Heart right ventricle (tissue), 16 donors: ENCODE results near the gene RPS15. TPM values are rescaled to one million over a fixed set of nuclear protein-coding genes. Genes with fewer than 3 reads are reported as not detected.

Source experiments
- ATAC-seq, 8 donors: fragments of 200-7000 bp; cut with Tn5 transposase; one replicate each; pipeline ENCODE4 v1.9.1; 2020; ENCODE audit warnings: mild to moderate bottlenecking in 8 of 8, moderate library complexity in 8 of 8, moderate number of reproducible peaks in 1 of 8
- DNase-seq, 2 donors: peaks; one replicate each; pipeline ENCODE4 v3.0.0-alpha.2; 2020
- H3K27ac ChIP-seq, 10 donors: fragments of 200-600 bp; sonication (generic) in 2 of 10; one replicate each; pipeline versions ENCODE4 v1.5.0 to v1.8.0; 2020 to 2022; ENCODE audit warnings: mild to moderate bottlenecking in 3 of 10
- H3K27me3 ChIP-seq, 7 donors: fragments of 200-600 bp; one replicate each; pipeline ENCODE4 v1.8.0; 2021 to 2022; ENCODE audit warnings: mild to moderate bottlenecking in 2 of 7
- H3K36me3 ChIP-seq, 9 donors: fragments of 200-600 bp; sonication (generic) in 1 of 9; one replicate each; pipeline versions ENCODE4 v1.5.0 to v1.8.0; 2020 to 2022; ENCODE audit warnings: mild to moderate bottlenecking in 2 of 9
- H3K4me1 ChIP-seq, 9 donors: fragments of 200-600 bp; sonication (generic) in 1 of 9; one replicate each; pipeline versions ENCODE4 v1.5.0 to v1.8.0; 2020 to 2022; ENCODE audit warnings: mild to moderate bottlenecking in 4 of 9
- H3K4me3 ChIP-seq, 10 donors: fragments of 200-600 bp; sonication (generic) in 2 of 10; one replicate each; pipeline versions ENCODE4 v1.5.0 to v1.8.0; 2020 to 2022; ENCODE audit warnings: mild to moderate bottlenecking in 7 of 10, moderate library complexity in 2 of 10
- H3K9me3 ChIP-seq, 11 donors: fragments of 200-600 bp in 10 of 11; sonication (generic) in 2 of 11; one replicate each; pipeline versions ENCODE4 v1.5.0 to v1.8.0; 2013 to 2022; ENCODE audit warnings: mild to moderate bottlenecking in 2 of 11, control low read depth in 1 of 11, moderate library complexity in 1 of 11
- CTCF ChIP-seq, 9 donors: fragments of 200-600 bp; sonication (generic) in 2 of 9; IDR thresholded peaks; one replicate each; pipeline versions ENCODE4 v1.5.0 to v1.8.0; 2021 to 2022; ENCODE audit warnings: antibody characterized with exemption in 9 of 9, mild to moderate bottlenecking in 5 of 9, moderate library complexity in 1 of 9
- WGBS, 2 donors: extraction: QIAGEN DNeasy Blood & Tissue Kit; methylation state at CpG; one replicate each; pipeline ENCODE4 v1.1.7; 2013; ENCODE audit warnings: inconsistent platforms in 1 of 2; 5-methylcytosine and 5-hydroxymethylcytosine counted together
- intact Hi-C, 10 donors: fragments of 100-400 bp; cut with DNase I; formaldehyde crosslinking; loops; one replicate each; pipeline versions ENCODE4 v1.11.1 to v1.14.2; 2022
- polyA plus RNA-seq, 2 donors: library from polyadenylated mRNA; stranded (reverse); fragments of 200-250 nt; gene quantifications; one replicate each; pipeline ENCODE4 v1.2.3, GENCODE V29; 2013
- total RNA-seq, 10 donors: library from RNA; stranded (reverse); fragmentation: NEBNext Ultra II Directional in 3 of 10; extraction: Animal tissue kit (Norgen Biotek cat#: 25700) in 3 of 10; gene quantifications; one replicate each; pipeline versions ENCODE4 v1.2.1 to v1.2.4, GENCODE V29; 2021 to 2023
- donor health status: Arrhythmogenic right ventricular cardiomyopathy.
- donor health status: ischemic (EF 13 %, LVEDD 7.1; RV severe dilation, severe dysfunction).
- donor health status: healthy with polysubstance abuse.
- donor health status: DM: no; HTN: yes; CAD: no.
- donor health status: DM: no; HTN: no; CAD: no.
- donor health status: ischemic (EF 25% LVEDD 6.9; RV normal size, moderate dysfunction).
- donor health status: ischemic (EF 25% LVEDD 5.7; RV mildly dilated, moderate dysfunction).
- donor health status: healthy.
- donor health status: DM: yes; HTN: yes; CAD: no.
- donor health status: Ischemic cardiomyopathy.
- donor health status: ischemic (EF 35%, LVEDD 5.7; RV mildly dilated, moderate dysfunction).
- donor health status: nonischemic (EF 11% LVEDD 7.7; RV severe dilation, severe dysfunction).
- donor health status: DM: yes; HTN: yes; CAD: no.
- donor health status: PGD.
- donor health status: ischemic (EF 29% LVEDD 5.4; RV normal size, mild dysfunction).
- donor health status: nonischemic (EF 23%, LVEDD 6.1; RV moderate dilation, normal function).

RPS15 gene
- total and polyA plus RNA-seq, 12 donors, result 480 to 3,724 (median 607) TPM

- no peak for TF ChIP-seq CTCF (IDR thresholded peaks at IDR 0.05)
Measured at GRCh38 chr19:1460033-1460995, 22.1 kb downstream of the RPS15 start.

GRCh38 chr19:1461862-1462261 is 23.7 kb downstream of the RPS15 start:
- no peak overlapping the region for H3K27ac ChIP-seq
- 95% methylated on average over 24 of the region's 24 CpGs for WGBS, 2 donors
- peaks cover 11 to 54% (median 33%) of the 10 kb centered on the region in 7 donors for H3K27me3 ChIP-seq
- ATAC-seq (no peak), DNase-seq (peak in 1 of 2 donors; percentile 11)
- intact Hi-C loops, result loop anchor here in 2 of 10 donors (10.0 kb wide), 1 partner anchor 53 kb away; the partner anchor contains the start of gene ADAMTSL5 (in 2 of the 2)
- H3K9me3 ChIP-seq, result no peaks in the 10 kb centered on the region
- no peak for TF ChIP-seq CTCF (IDR thresholded peaks at IDR 0.05)
- H3K36me3 ChIP-seq, result peaks cover 0 to 18% (median 0%) of the 10 kb centered on the region in 9 donors
- H3K4me3 ChIP-seq, result no peak overlapping the region
- H3K4me1 ChIP-seq, result peaks cover 5 to 24% (median 20%) of the 10 kb centered on the region in 9 donors

More at GRCh38 chr19:1460033-1460995, 22.1 kb downstream of the RPS15 start:
- no peaks in the 10 kb centered on the region for H3K9me3 ChIP-seq
- H3K36me3 ChIP-seq, result peaks cover 0 to 18% (median 0%) of the 10 kb centered on the region in 9 donors
- WGBS, 2 donors, result 93 to 94% methylated on average over 36 of the region's 36 CpGs
- no peak overlapping the region for H3K4me3 ChIP-seq
- H3K27ac ChIP-seq, result no peak overlapping the region
- H3K4me1 ChIP-seq, result peaks cover 0 to 24% (median 18%) of the 10 kb centered on the region in 9 donors
- H3K27me3 ChIP-seq, result peaks cover 19 to 54% (median 33%) of the 10 kb centered on the region in 7 donors
- intact Hi-C loops, result loop anchor here in 2 of 10 donors (10.0 kb wide), 1 partner anchor 54 kb away; the partner anchor contains the start of gene ADAMTSL5 (in 2 of the 2)
- ATAC-seq, result no peak
- DNase-seq, result no peak

- H3K9me3 ChIP-seq, result no peaks in the 10 kb centered on the region
- peaks cover 30 to 63% (median 46%) of the 10 kb centered on the region in 7 donors for H3K27me3 ChIP-seq
- peaks cover 27 to 49% (median 45%) of the 10 kb centered on the region in 9 donors for H3K4me1 ChIP-seq
- TF ChIP-seq CTCF (IDR thresholded peaks at IDR 0.05), result peak; percentile 17 to 62 (median 57)
- peak in 1 of 2 donors; percentile 56 for DNase-seq
- no peak overlapping the region for H3K27ac ChIP-seq
- 39 to 45% methylated on average over 80 to 83 of the region's 83 CpGs for WGBS, 2 donors
- peak; percentile 12 to 66 (median 42) for ATAC-seq
- intact Hi-C loops, result loop anchor here in 2 of 10 donors (10.0 kb wide), 1 partner anchor 49 kb away; the partner anchor contains the start of gene ADAMTSL5 (in 2 of the 2)
- H3K4me3 ChIP-seq, result peak overlapping the region in 3 of 10 donors; percentile 11 to 35 (median 17)
- peaks cover 0 to 10% (median 0%) of the 10 kb centered on the region in 9 donors for H3K36me3 ChIP-seq
Measured at GRCh38 chr19:1465191-1466016, 27.2 kb downstream of the RPS15 start.
